GM12878 (cell line): ENCODE results near the gene HTR2B. TPM values are rescaled to one million over a fixed set of nuclear protein-coding genes. Genes with fewer than 3 reads are reported as not detected.

Source experiments
- ATAC-seq: fragments of 200-7000 bp; cut with Tn5 transposase; 3 replicates; pipeline ENCODE4 v1.9.1; 2020; ENCODE audit warnings: mild to moderate bottlenecking, moderate library complexity
- BruUV-seq: library from RNA; stranded (reverse); fragments of 400-500 nt; replicated peaks from 2 replicates; lab custom pipeline; 2021; lab: Mats Ljungman, UMichigan
- CTCF ChIA-PET: fragments of 300-600 bp; sonication (Branson Sonifier 250); formaldehyde crosslinking; extraction: SDS; loops from one replicate; lab custom pipeline; 2021; ENCODE audit warnings: inconsistent platforms; lab: Yijun Ruan, JAX
- POLR2A ChIA-PET: fragments of 350-600 bp; formaldehyde crosslinking; extraction: SDS; loops from one replicate; lab custom pipeline; 2021; ENCODE audit warnings: inconsistent platforms; lab: Charles Lee
- RAD21 ChIA-PET: fragments of 300-600 bp; sonication (Branson Sonifier 250); formaldehyde crosslinking; loops from one replicate; lab custom pipeline; 2023; ENCODE audit warnings: antibody characterized with exemption; ENCODE audit not compliant: unreplicated experiment; lab: Charles Lee
- SMC1A ChIA-PET: fragments of 300-600 bp; sonication (Branson Sonifier 250); formaldehyde crosslinking; loops from one replicate; lab custom pipeline; 2023; ENCODE audit not compliant: unreplicated experiment, uncharacterized antibody; lab: Charles Lee
- DNase-seq: peaks from one replicate; pipeline ENCODE4 v3.0.0-alpha.2; 2011; ENCODE audit warnings: low read depth, low spot score
- FAIRE-seq: peaks from 3 replicates; lab custom pipeline; 2011; peaks lifted over from hg19 to GRCh38; lab: Jason Lieb, UNC
- H2AFZ ChIP-seq: 2 replicates; pipeline ENCODE4 v1.6.0; 2011; ENCODE audit warnings: low read depth, low read length, control low read depth; ENCODE audit not compliant: control insufficient read depth
- H3K27ac ChIP-seq: 2 replicates; pipeline ENCODE4 v1.5.1; 2011; ENCODE audit warnings: control low read depth; ENCODE audit not compliant: control insufficient read depth, insufficient read depth
- H3K27me3 ChIP-seq, 2 experiments: replicated peaks in 1 of 2; 2 replicates each; pipeline versions ENCODE4 v1.6.0 to v1.6.1; 2011; ENCODE audit warnings: low read length in 1 of 2; ENCODE audit not compliant: control insufficient read depth in 2 of 2, insufficient read depth in 2 of 2
- H3K36me3 ChIP-seq, 2 experiments: 2 replicates each; pipeline ENCODE4 v1.5.1; 2011; ENCODE audit warnings: low read length in 1 of 2; ENCODE audit not compliant: control insufficient read depth in 2 of 2, insufficient read depth in 2 of 2
- H3K4me1 ChIP-seq: 2 replicates; pipeline ENCODE4 v1.6.1; 2011; ENCODE audit warnings: mild to moderate bottlenecking, low read length, moderate library complexity, mixed read lengths; ENCODE audit not compliant: control insufficient read depth, insufficient read depth
- H3K4me2 ChIP-seq: 2 replicates; pipeline ENCODE4 v1.6.0; 2011; ENCODE audit warnings: control low read depth; ENCODE audit not compliant: control insufficient read depth, insufficient read depth
- H3K4me3 ChIP-seq: fragments of 200-600 bp; sonication (generic); 2 replicates; pipeline ENCODE4 v1.5.1; 2016
- H3K79me2 ChIP-seq: 2 replicates; pipeline ENCODE4 v1.6.0; 2011; ENCODE audit warnings: low read length; ENCODE audit not compliant: control insufficient read depth, insufficient read depth
- H3K9ac ChIP-seq: 2 replicates; pipeline ENCODE4 v1.8.0; 2011; ENCODE audit warnings: low read length, control low read depth, mixed read lengths; ENCODE audit not compliant: control insufficient read depth, insufficient read depth
- H3K9me3 ChIP-seq: replicated peaks from 3 replicates; pipeline ENCODE4 v1.5.1; 2011; ENCODE audit warnings: mild to moderate bottlenecking, low read length; ENCODE audit not compliant: control insufficient read depth, insufficient read depth
- H4K20me1 ChIP-seq: 2 replicates; pipeline ENCODE4 v1.6.0; 2011; ENCODE audit not compliant: control insufficient read depth, insufficient read depth
- BACH1 ChIP-seq: fragments of 450-650 bp; IDR thresholded peaks from 2 replicates; pipeline ENCODE4 v1.6.1; 2017; ENCODE audit warnings: mild to moderate bottlenecking, borderline replicate concordance
- CBX5 ChIP-seq: sonication (generic); IDR thresholded peaks from 2 replicates; pipeline ENCODE4 v1.6.1; 2016; ENCODE audit warnings: low read depth, moderate library complexity, mild to moderate bottlenecking, inconsistent platforms
- CUX1 ChIP-seq: IDR thresholded peaks from 2 replicates; pipeline ENCODE4 v1.6.1; 2012; ENCODE audit warnings: improper control_type of control experiment, low read depth, low read length; ENCODE audit not compliant: insufficient replicate concordance
- EGR1 ChIP-seq, 2 experiments: IDR thresholded peaks; 1 replicate in 1 of 2; 2 replicates in 1 of 2; pipeline ENCODE4 v1.6.1; 2011 to 2012; ENCODE audit warnings: low read depth in 2 of 2, low read length in 2 of 2, borderline replicate concordance in 1 of 2, mild to moderate bottlenecking in 1 of 2, moderate library complexity in 1 of 2
- HDGF ChIP-seq: fragments of 450-650 bp; IDR thresholded peaks from 2 replicates; pipeline ENCODE4 v1.6.1; 2016; ENCODE audit warnings: antibody characterized with exemption
- MXI1 ChIP-seq: fragments of 150-350 bp; IDR thresholded peaks from 2 replicates; pipeline ENCODE4 v1.6.1; 2011; ENCODE audit warnings: low read depth, mild to moderate bottlenecking, inconsistent platforms, low read length, improper control_type of control experiment
- MYB ChIP-seq: fragments of 150-350 bp; IDR thresholded peaks from 2 replicates; pipeline ENCODE4 v1.6.1; 2014; ENCODE audit warnings: mild to moderate bottlenecking, low read depth, low read length, borderline replicate concordance
- MYC ChIP-seq: IDR thresholded peaks from 2 replicates; pipeline ENCODE4 v1.6.1; 2011; ENCODE audit warnings: mild to moderate bottlenecking, low read length, moderate library complexity, inconsistent platforms; ENCODE audit not compliant: insufficient read depth, insufficient replicate concordance, insufficient read length, severe bottlenecking
- PAX8 ChIP-seq: fragments of 450-650 bp; IDR thresholded peaks from 2 replicates; pipeline ENCODE4 v1.6.1; 2017; ENCODE audit warnings: mild to moderate bottlenecking, moderate library complexity
- RAD21 ChIP-seq: IDR thresholded peaks from 2 replicates; pipeline ENCODE4 v1.6.1; 2011; ENCODE audit warnings: mild to moderate bottlenecking, low read depth, low read length, moderate library complexity; ENCODE audit not compliant: insufficient read depth
- SP1 ChIP-seq: IDR thresholded peaks from one replicate; pipeline ENCODE4 v1.6.1; 2011; ENCODE audit warnings: low read depth, low read length
- SREBF1 ChIP-seq: IDR thresholded peaks from 2 replicates; pipeline ENCODE4 v1.6.1; 2012; ENCODE audit warnings: mild to moderate bottlenecking, low read length
- TCF12 ChIP-seq: IDR thresholded peaks from 2 replicates; pipeline ENCODE4 v1.6.1; 2011; ENCODE audit warnings: low read depth, mild to moderate bottlenecking, low read length
- ZNF274 ChIP-seq: IDR thresholded peaks from one replicate; pipeline ENCODE4 v1.8.0; 2011; ENCODE audit not compliant: insufficient read length, insufficient read depth
- ZSCAN29 ChIP-seq: fragments of 450-650 bp; IDR thresholded peaks from 2 replicates; pipeline ENCODE4 v1.6.1; 2017; ENCODE audit warnings: mild to moderate bottlenecking, moderate library complexity
- WGBS: methylation state at CpG from one replicate; pipeline ENCODE4 v1.1.6; 2016; ENCODE audit warnings: low lambda C conversion rate; ENCODE audit not compliant: insufficient replicate concordance, insufficient coverage; ENCODE audit errors: missing lambda C conversion rate; 5-methylcytosine and 5-hydroxymethylcytosine counted together
- in situ Hi-C: fragments of 300-500 bp; cut with MboI; formaldehyde crosslinking; loops from 9 replicates; pipeline ENCODE4 v1.14.3; 2018; ENCODE audit warnings: mixed read lengths
- intact Hi-C: fragments of 100-400 bp; cut with micrococcal nuclease; formaldehyde crosslinking; loops from one replicate; pipeline ENCODE4 v1.14.2; 2022; ENCODE audit not compliant: unreplicated experiment
- polyA plus RNA-seq, 11 experiments: library from polyadenylated mRNA; depleted of rRNA in 4 of 11; unstranded in 6 of 11; stranded (reverse) in 5 of 11; fragments of >200 nt; fragmentation: Nextera tagmentation in 4 of 11; fragmentation: Illumina TruSeq in 1 of 11; extraction: Ambion mirVana in 4 of 11; extraction: Trizol in 1 of 11; gene quantifications; 1 replicate in 1 of 11; 2 replicates in 10 of 11; pipeline versions ENCODE4 v1.2.1 to v1.2.3, GENCODE V29; 2011 to 2016; ENCODE audit warnings: inconsistent platforms in 2 of 11, missing spikeins in 2 of 11, low read depth in 1 of 11
- total RNA-seq, 4 experiments: library from RNA; depleted of rRNA in 3 of 4; stranded (reverse); fragments of >200 nt in 3 of 4; fragmentation: Illumina TruSeq in 1 of 4; extraction: Trizol in 1 of 4; gene quantifications; 2 replicates each; pipeline versions ENCODE4 v1.2.1 to v1.2.3, GENCODE V29; 2013 to 2021
- TF ChIP-seq, protein P1 (sequence below): IDR thresholded peaks from 2 replicates; pipeline ENCODE4 v1.6.1; 2012; ENCODE audit warnings: low read depth, low read length, improper control_type of control experiment
- TF ChIP-seq, protein P2 (sequence below): fragments of 450-650 bp; formaldehyde crosslinking; IDR thresholded peaks from 2 replicates; pipeline ENCODE4 v1.4.0; 2022; ENCODE audit warnings: mild to moderate bottlenecking, moderate library complexity

HTR2B gene
- total and polyA plus RNA-seq, 10 of the 15 experiments (the other 5 are each of a cell fraction or from before 2014, with no cell fraction given) = 0.03 to 1.2 (median 0.15) TPM

GRCh38 chr2:231065966-231066365 lies 58.9 kb downstream of the HTR2B start:
- no TSS peak for BruUV-seq
- TF ChIP-seq MXI1 (no peak), MYB (no peak), BACH1 (no peak), RAD21 (no peak), PAX8 (no peak), CUX1 (no peak), ZNF274 (no peak), HDGF (no peak), ZSCAN29 (no peak), SP1 (no peak), MYC (no peak), CBX5 (no peak), TCF12 (no peak), EGR1 (IDR thresholded peaks at IDR 0.05; ENCODE audit: borderline replicate concordance in 1 of 2, low read depth in 2 of 2, low read length in 2 of 2) (no peak), SREBF1 (no peak)
- TF ChIP-seq, protein P1, sequence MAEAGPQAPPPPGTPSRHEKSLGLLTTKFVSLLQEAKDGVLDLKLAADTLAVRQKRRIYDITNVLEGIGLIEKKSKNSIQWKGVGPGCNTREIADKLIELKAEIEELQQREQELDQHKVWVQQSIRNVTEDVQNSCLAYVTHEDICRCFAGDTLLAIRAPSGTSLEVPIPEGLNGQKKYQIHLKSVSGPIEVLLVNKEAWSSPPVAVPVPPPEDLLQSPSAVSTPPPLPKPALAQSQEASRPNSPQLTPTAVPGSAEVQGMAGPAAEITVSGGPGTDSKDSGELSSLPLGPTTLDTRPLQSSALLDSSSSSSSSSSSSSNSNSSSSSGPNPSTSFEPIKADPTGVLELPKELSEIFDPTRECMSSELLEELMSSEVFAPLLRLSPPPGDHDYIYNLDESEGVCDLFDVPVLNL = no peak
- TF ChIP-seq, protein P2, sequence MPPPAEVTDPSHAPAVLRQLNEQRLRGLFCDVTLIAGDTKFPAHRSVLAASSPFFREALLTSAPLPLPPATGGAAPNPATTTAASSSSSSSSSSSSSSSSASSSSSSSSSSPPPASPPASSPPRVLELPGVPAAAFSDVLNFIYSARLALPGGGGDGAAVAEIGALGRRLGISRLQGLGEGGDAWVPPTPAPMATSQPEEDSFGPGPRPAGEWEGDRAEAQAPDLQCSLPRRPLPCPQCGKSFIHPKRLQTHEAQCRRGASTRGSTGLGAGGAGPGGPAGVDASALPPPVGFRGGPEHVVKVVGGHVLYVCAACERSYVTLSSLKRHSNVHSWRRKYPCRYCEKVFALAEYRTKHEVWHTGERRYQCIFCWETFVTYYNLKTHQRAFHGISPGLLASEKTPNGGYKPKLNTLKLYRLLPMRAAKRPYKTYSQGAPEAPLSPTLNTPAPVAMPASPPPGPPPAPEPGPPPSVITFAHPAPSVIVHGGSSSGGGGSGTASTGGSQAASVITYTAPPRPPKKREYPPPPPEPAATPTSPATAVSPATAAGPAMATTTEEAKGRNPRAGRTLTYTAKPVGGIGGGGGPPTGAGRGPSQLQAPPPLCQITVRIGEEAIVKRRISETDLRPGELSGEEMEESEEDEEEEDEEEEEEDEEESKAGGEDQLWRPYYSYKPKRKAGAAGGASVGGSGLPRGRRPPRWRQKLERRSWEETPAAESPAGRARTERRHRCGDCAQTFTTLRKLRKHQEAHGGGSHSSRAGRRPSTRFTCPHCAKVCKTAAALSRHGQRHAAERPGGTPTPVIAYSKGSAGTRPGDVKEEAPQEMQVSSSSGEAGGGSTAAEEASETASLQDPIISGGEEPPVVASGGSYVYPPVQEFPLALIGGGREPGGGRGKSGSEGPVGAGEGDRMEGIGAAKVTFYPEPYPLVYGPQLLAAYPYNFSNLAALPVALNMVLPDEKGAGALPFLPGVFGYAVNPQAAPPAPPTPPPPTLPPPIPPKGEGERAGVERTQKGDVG (CRISPR knock-in tag) = no peak

More at GRCh38 chr2:231065966-231066365, 58.9 kb downstream of the HTR2B start:
- FAIRE-seq (no peak), ATAC-seq (no peak), DNase-seq (no peak)
- WGBS = 100% methylated on average over 1 of the region's 1 CpG
- ChIA-PET SMC1A (no interaction called here), CTCF (interaction anchor here (1.0 kb wide), 1 partner anchor 242 kb away, joined by 4 read pairs; no protein-coding TSS in a partner anchor), RAD21 (no interaction called here), POLR2A (no interaction called here)
- peaks cover 5% of the 10 kb centered on the region for H3K79me2 ChIP-seq
- no peak overlapping the region for H3K4me3 ChIP-seq
- H3K27ac ChIP-seq = no peak overlapping the region
- no peaks in the 10 kb centered on the region for H3K4me1 ChIP-seq
- H3K9ac ChIP-seq = no peak overlapping the region
- H3K4me2 ChIP-seq = no peak overlapping the region
- H4K20me1 ChIP-seq = no peaks in the 10 kb centered on the region
- in situ Hi-C loops = no loop called here
- H3K9me3 ChIP-seq = no peaks in the 10 kb centered on the region
- no peak overlapping the region for H2AFZ ChIP-seq
- intact Hi-C loops = no loop called here
- no peaks in the 10 kb centered on the region for H3K27me3 ChIP-seq
- H3K36me3 ChIP-seq = peaks cover 3 to 24% of the 10 kb centered on the region in 2 experiments; a peak in 3 of 4 replicates
